Measurements from ENCODE around the gene KCNJ12.
A peak's percentile ranks its signal among the peaks of the same experiment; 100 is the strongest.

Gene KCNJ12

GRCh38 chr17:21365016-21365415 is 11.1 kb upstream of the KCNJ12 start:
- DNase-seq = no peak

- DNase-seq = no peak
These were observed 7.5 kb upstream of the KCNJ12 start for GRCh38 chr17:21368545-21369246.

- no peak for DNase-seq
These were observed 6.8 kb upstream of the KCNJ12 start for GRCh38 chr17:21369395-21369794.

DNA sequence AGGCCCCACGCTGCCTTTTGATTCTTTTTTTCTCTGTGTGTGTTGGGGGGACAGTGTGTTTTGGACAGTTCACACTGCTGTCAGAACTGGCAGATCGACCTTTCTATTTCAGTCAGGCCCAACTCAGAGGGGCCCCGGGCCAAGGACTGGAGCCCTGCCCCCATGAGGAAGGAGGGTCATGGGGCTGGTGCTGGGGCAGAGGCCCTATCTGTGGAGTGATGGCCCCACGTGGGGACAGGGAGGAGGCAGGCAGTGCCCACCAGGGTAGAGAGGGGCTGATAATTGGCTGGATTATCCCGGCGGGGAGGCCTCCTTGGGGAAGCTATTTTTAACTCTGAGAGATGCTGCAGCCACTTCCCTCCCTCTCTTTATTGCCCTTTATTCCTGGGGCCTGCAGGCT is 5.7 kb upstream of the KCNJ12 start:
- no peak for DNase-seq

DNA sequence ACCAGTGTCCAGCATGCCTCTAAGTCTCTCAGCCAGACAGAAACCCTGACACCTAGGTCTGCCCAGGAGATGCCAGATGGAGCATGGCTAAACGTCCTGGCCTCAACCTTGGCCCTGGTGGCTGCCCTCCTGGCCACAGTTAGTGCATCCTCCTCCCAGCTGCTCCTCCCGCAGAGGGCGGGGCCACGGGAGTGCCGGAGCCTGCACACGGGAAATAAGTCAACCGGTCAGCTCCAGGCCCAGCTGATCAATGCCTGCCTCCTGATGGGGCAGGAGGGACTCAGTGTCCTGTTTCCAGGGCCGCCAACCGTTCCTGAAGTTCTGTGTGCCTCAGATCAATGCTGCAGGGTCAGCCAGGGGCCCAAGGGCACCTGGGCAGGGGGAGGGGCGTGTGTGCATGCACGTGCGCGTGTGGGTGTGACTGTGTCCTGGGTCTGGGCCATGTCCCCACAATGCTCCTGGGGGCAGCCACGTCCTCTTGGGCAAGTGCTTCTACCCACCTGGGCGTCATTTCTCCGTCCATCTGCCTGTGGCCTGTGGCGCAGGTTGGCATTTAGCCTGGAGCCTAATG is 4.6 kb upstream of the KCNJ12 start:
- DNase-seq = no peak

- DNase-seq = no peak
These were observed 3.8 kb upstream of the KCNJ12 start for GRCh38 chr17:21372256-21372954.

GRCh38 chr17:21373036-21373435 is 3.1 kb upstream of the KCNJ12 start:
- no peak for DNase-seq

DNA sequence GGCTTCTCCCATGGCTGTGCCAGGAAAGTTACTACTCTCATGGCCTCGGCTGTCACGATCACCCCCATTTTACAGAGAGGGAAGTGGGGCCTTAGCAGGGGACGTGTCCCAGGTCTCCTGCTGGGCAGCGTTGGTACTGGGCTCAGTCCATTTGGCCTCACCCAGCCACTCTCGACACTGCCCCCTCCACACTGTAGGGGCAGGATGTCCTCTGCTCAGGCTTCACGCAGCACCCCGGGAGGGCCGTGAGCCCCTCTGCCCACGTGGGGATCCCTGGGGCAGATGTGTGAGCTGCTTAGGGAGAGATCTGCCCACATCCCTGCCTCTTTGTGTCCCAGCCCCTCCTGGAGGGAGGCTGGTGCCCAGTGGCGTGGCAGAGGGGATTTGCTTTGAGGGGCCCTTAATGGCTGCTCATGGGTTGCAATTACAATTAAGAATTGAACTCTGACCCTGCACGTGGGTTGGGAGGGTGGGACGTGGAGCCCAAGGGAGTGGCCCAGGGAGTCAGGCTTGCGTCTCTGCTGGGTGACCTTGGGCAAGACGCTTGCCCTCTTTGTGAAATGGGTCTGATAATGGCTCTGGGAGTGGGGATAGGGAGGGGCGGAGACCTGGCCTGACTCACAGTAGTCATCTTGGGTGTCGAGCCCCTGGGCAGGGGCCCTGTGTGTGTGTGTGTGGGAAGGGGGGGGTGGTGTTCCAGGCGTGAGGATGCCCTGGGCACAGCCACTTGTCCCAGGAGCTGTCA is 2.3 kb upstream of the KCNJ12 start:
- no peak for DNase-seq

- DNase-seq = no peak
These were observed 1.6 kb upstream of the KCNJ12 start for GRCh38 chr17:21374441-21375161.

DNA sequence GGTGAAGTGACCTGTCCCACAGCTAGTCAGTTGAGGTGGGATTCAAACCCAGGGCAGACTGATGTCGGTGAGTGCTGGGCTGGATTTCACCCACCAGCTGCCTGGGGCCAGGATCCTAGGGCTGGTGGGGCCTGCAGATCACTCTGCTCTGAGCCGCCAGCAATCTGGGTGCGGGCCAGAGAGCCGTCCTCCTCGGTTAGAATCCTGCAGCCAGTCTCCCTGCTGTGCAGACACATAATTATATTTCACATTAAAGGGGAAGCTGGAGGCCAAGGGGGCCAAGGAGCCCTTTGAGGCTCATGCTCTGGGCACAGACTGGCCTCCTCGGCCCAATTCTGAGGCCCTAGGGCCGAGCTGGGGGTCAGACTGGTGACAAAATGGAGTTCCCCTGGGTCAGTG is 996 bp upstream of the KCNJ12 start:
- no peak for DNase-seq

- peak in 1 of 58 donors; percentile 51 for DNase-seq
These were observed 438 bp upstream of the KCNJ12 start for GRCh38 chr17:21375757-21376080.

- peak in 1 of 58 donors; percentile 20 for DNase-seq
These were observed 868 bp downstream of the KCNJ12 start for GRCh38 chr17:21376759-21377690.

DNA sequence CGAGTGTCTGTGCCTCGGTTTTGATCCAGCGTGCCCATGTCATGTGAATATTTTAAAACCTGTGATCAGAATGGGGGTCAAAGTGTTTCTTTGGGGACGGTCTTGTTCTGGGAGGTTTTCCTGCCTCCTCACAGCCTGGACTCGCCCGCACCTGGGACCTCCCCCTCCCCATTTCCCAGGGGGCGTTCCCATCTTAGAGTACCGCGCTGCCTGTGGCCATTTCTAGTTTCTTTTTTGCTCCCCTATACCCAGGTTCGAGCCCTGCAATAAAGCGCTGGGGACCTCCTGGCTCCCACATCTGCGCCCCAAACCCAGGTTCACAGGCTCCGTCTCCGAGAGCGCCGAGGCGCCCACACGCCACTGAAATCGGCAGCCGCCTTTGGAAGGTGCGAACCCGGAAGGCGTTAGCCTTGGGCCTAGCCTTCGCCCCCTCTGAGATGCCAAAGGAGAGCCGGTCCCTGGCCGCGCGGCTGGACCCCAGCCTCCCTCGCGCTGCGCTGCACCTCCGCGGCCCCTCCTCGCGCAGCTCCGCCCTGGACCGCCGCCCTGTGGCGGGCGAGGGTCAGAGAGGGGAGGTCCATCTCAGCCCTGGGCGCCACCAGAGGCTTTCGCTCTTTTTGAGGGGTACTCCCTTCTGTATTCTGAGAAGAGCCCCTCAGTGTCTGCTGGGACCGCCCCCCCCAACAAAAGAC is 1.7 kb downstream of the KCNJ12 start:
- no peak for DNase-seq

DNA sequence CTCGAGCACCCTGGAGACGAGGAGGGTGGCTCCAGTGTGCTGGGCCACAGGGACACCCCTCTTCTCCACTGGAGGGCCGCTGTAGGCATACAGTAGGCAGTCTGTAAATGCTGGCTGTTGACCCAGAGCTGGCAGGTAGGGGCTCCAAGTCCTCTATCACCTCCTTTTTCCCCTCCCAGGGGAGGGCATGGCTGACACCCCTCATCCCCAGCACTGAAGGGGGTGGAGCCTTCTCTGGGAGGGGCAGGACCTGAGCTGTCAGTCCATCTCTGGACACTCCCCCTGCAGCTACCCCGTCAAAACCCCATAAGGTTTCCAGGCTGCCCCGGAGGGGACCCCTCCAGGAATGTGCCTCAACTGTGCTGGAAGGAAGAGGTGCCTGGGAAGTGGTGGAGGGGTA is 2.4 kb downstream of the KCNJ12 start:
- DNase-seq = no peak

DNA sequence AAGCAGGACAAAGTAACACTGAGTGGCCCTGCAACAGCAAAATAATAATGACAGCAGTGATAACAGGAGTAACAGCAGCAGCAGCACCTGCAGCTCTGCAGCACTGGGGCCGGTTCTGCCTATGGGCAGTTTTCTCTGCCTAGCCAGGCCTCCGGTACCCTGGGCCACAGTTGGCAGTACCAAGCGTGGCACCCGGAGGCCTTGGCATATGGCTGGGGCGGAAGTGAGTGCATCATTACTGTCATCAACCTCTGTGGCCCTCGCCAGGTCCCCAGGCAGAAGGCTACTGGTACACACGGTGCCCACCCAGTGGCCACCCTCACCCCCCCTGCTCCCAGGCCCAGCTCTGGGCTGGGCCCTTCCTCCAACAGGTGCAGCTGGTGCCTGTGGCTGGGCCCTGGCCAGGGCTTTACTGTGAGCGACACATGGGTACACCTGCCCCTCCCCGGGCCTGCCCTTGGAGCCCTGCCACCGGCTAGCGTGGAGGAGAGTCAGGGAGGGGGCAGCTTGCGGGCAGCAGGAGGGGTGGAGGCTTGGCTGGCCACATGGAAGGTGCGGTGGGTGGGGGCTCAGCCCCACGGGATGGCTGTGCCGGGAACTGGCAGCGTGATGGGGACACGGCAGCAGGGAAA is 3.0 kb downstream of the KCNJ12 start:
- no peak for DNase-seq

DNA sequence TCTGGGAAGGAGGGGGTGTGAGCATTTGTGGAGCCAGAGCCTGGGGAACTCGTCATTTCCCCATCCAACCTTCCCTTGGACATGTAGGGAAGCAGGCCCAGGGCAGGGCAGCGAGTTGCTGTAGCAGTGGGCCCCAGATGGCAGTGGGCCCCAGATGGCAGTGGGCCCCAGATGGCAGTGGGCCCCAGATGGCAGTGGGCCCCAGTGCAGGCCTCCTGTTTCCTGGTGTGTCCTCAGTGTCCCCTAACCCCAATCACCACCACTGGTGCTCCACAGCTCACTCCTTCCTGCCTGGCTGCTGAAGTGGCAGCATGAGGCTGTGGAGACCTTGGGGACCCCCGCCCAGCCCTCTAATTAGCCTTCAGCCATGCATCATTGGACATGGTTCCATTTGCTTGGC is 4.5 kb downstream of the KCNJ12 start:
- DNase-seq = no peak

DNA sequence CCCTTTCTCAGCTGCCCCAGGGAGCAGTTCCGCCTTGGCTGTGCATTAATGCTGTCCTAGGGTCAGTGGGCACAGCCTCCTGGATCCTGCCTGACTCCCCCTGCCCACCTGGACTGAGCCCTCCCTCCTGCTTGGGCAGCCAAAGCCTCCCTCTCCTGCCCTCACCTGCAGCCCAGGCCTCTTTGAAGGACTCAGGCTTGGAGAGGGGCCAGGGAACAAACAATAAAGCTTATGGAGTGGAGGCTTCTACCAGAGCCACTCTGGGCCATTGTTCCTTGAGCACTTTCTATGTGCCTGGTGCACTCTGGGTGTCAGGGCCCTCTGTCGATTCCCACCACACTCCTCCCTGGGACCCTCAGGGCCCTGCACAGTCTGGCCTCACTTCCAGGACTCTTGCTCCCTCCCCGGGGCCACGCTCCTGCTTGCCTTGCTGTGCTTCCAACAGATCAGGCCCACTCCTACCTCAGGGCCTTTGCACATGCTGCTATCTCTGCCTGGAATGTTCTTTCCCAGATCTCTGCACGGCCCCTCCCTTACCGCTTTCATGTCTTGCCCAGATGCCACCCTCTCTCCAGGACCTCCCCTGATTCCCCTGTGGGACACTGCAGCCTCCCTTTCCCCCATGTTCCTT is 5.0 kb downstream of the KCNJ12 start:
- DNase-seq = no peak

GRCh38 chr17:21382560-21383495 is 6.7 kb downstream of the KCNJ12 start:
- no peak for DNase-seq

Data from anterior cingulate cortex (tissue), 58 donors.